GM13976 (cell line): ENCODE measurements around the gene ANKRD13C.

Source experiments
- DNase-seq: peaks from one replicate; pipeline ENCODE4 v3.0.0; 2012; ENCODE audit warnings: low spot score
- CTCF ChIP-seq: IDR thresholded peaks from 2 replicates; pipeline ENCODE4 v1.5.1; 2012; ENCODE audit warnings: borderline replicate concordance, mild to moderate bottlenecking; ENCODE audit not compliant: insufficient read depth; ENCODE audit errors: extremely low read depth, missing control alignments, control extremely low read depth
- in situ Hi-C: fragments of 300-500 bp; cut with MboI; formaldehyde crosslinking; loops from one replicate; pipeline ENCODE4 v1.12.0; 2022; ENCODE audit warnings: low sequenced_read_pairs, mixed read lengths, inconsistent platforms; ENCODE audit not compliant: unreplicated experiment

Gene ANKRD13C

GRCh38 chr1:70299472-70299871, 55.0 kb downstream of the ANKRD13C start:
- no peak for TF ChIP-seq CTCF
- in situ Hi-C loops, result no loop called here
- no peak for DNase-seq

GRCh38 chr1:70295749-70296148, 58.8 kb downstream of the ANKRD13C start:
- no peak for DNase-seq
- no peak for TF ChIP-seq CTCF
- in situ Hi-C loops, result no loop called here

- DNase-seq, result no peak
- TF ChIP-seq CTCF, result no peak
- in situ Hi-C loops, result no loop called here
Observed at GRCh38 chr1:70293186-70293843, 61.2 kb downstream of the ANKRD13C start.

GRCh38 chr1:70290218-70290617, 64.3 kb downstream of the ANKRD13C start:
- no peak for TF ChIP-seq CTCF
- in situ Hi-C loops, result no loop called here
- no peak for DNase-seq

GRCh38 chr1:70288166-70288565, 66.4 kb downstream of the ANKRD13C start:
- DNase-seq, result no peak
- TF ChIP-seq CTCF, result no peak
- in situ Hi-C loops, result no loop called here

GRCh38 chr1:70286453-70286852, 68.1 kb downstream of the ANKRD13C start:
- no peak for TF ChIP-seq CTCF
- no peak for DNase-seq
- in situ Hi-C loops, result no loop called here
